Femur (tissue), 1 donor: Measurements from ENCODE around the gene WNT3.
"Not testable (repeated sequence)": the region's sequence is repeated elsewhere in the genome, so short reads cannot be mapped to it uniquely, and the experiment has no call there.

Experiments
- DNase-seq: peaks from one replicate; pipeline ENCODE4 v3.0.0-alpha.2; 2017

The WNT3 gene

DNA sequence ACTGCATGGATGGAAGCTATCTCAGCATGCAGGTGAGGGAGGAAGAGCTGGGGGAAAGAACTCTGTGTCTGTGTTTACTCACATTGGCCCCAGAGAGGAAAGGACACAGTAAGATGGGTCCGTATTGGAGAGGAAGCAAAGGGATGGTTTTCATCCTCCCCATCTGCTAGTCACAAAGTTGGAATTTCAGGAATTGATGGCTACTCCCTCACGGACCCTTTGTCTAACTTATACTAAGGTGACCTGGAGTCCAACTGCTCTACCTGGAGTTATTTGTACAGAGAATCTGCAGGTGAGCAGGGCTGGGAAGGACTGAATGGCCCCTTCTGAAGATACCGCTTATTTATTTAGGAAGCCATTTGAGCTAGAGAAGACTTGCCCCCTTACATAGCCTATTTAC, 55.1 kb downstream of the WNT3 start:
- DNase-seq: no peak

DNA sequence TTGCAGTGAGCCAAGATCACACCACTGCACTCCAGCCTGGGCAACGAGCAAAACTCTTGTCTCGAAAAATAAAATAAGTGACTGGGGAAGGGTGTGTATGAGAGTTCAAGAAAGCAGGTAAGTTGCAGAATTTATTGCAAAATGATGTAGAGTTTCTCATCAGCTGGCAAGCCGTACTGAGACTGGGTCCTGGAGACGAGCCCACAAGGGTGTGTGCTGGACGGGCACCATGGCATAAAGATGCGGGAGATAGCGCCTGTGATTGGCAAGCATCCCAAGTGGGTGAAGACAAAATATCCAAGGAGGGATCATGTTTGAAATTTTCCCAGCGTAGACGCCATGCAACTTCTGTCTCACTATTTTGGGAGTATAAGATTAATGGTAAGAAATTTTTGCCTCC, 59.4 kb downstream of the WNT3 start:
- no peak for DNase-seq

DNA sequence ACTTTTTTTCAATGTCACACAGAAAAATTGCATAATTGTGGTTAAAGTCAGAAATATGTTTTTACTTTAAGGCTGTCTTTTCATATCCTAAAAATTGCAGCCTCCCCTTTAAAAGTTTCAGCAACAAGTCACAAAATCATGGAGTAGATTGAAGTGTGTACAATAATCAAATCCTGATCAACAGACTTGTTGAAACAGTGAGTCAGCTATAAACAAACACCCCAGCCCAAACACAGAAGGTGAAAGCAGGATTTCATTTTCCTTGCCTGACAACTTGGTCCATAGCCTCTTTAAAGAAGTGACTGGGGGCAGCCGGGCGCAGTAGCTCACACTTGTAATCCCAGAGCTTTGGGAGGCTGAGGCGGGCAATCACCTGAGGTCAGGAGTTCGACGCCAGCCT, 59.9 kb downstream of the WNT3 start:
- no peak for DNase-seq

GRCh38 chr17:46757588-46757987, 60.9 kb downstream of the WNT3 start:
- not testable (repeated sequence) for DNase-seq

GRCh38 chr17:46756861-46757260, 61.6 kb downstream of the WNT3 start:
- DNase-seq: no peak

DNA sequence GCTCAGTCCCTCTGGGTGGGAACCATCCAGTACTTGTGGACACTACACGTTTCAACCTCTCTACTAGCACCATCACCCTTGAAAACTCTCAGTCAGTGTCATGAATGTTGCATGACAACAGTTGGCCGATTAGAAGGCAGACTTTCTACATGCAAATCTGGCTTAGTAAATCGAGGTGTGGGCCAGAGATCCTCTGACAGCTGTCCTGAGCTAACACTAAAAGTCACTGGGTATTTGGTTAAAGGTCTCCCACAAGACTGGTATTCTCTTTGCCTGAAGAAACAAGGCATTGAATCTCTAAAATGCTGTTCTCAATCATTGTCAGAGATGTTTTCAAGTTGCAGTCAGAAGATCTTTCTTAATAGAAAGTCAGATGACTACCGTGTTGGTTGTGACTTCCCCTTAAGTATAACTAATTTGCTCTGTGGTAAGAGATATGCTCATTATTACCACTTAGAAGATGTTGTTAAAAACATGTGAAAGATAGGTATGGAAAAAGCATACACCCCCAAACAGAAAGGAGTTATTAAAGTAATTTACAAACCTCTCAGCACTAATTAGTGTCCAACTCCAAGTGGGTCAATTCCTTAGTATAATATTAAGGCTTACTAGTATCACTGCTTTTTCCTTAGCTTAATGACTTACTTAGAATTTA, 62.3 kb downstream of the WNT3 start:
- DNase-seq: no peak

GRCh38 chr17:46753776-46754175, 64.7 kb downstream of the WNT3 start:
- DNase-seq: no peak

DNA sequence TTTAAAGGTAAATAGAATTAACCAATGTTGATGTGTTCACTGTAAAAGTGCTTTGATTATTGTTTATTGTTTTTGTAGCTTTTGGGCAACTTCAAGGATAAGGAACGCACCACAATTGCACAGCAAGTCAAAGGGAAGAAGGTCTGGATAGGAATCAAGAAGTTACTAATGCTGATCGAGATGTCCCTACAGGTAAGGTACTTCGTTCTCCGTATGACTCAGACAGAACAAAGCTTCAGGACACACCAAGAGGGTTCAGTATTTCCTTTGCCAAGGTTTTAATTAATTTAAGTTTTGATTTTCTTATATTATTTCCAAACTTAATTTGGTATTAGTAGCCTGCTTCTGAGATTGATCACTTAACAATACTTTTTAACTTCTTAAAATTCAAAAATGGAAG, 67.1 kb downstream of the WNT3 start:
- no peak for DNase-seq

GRCh38 chr17:46745376-46745775, 73.1 kb downstream of the WNT3 start:
- no peak for DNase-seq

GRCh38 chr17:46744441-46744840, 74.1 kb downstream of the WNT3 start:
- no peak for DNase-seq

DNA sequence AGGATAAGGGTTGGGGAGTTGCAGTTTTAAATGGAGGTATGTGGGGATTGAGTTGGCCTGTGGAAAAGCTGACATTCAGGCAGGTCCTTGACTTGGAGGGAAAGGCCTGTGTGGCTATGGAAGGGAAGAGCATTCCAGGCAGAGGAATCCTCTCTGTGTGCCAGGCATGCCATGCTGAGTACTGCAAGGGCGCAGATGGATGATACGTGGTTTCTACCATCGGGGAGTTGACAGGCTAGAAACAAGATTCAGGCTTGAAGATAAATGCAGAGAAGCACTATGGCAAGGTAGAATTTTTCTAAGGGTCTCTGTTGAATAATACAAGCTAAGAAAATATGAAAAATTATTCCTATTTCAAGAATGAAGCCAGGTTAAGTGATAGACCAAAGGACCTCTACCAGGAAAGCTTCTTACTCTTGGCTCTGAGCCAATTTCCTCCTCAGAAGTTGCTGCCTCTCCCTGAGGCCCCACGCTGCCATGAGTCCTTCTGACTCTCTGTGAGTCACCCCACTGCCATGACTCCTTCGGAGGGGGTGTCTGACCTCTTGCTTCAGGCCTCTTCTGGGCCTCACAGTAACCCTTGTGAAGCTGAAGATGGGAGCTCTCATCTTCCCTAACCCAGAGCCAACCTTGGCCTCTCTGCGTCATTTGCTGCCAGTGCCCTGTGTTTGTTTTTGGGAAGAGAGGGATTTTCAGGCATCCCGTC, 75.8 kb downstream of the WNT3 start:
- no peak for DNase-seq

- no peak for DNase-seq
These were observed 77.3 kb downstream of the WNT3 start for GRCh38 chr17:46741122-46741730.

GRCh38 chr17:46739982-46740381, 78.5 kb downstream of the WNT3 start:
- no peak for DNase-seq

DNA sequence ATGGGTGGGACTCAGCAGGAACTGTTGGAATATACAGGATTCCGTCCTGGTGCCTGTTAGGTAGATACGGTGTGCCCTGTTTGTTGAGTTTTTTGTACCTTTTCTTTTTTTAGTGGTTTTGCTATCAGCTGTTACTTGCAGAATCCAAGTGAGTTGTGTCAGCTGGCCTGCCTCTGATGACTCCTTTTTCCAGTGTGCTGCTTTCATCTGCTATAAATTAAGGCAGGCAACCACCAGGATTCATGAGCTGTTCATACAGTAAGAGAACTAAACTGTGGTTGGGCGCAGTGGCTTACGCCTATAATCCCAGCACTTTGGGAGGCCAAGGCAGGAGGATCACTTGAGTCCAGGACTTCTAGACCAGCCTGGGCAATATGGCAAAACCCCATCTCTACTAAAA, 79.9 kb downstream of the WNT3 start:
- DNase-seq: no peak

GRCh38 chr17:46737326-46737725, 81.2 kb downstream of the WNT3 start:
- no peak for DNase-seq

DNA sequence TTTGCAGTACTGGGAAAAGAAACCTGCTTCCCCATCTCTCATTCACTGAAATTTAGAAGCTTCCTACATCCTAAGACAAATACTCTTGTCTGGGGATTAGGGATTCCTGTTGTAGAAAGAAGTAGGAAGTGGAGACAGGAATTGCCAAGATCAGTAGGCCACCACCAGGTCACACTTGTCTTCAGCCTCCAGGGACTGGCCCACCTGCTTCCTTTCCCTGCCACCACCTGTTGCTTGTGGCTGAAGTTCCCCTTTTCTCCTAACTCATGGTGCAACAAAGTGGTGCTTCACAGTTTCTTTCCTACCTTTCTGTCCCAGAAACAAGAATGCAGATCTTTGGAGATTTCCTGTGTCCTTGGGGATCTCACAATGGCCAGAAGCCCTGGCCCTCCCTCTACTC, 82.4 kb downstream of the WNT3 start:
- DNase-seq: peak; percentile 27

GRCh38 chr17:46733837-46734475, 84.5 kb downstream of the WNT3 start:
- no peak for DNase-seq

GRCh38 chr17:46732754-46733398, 85.6 kb downstream of the WNT3 start:
- DNase-seq: no peak

DNA sequence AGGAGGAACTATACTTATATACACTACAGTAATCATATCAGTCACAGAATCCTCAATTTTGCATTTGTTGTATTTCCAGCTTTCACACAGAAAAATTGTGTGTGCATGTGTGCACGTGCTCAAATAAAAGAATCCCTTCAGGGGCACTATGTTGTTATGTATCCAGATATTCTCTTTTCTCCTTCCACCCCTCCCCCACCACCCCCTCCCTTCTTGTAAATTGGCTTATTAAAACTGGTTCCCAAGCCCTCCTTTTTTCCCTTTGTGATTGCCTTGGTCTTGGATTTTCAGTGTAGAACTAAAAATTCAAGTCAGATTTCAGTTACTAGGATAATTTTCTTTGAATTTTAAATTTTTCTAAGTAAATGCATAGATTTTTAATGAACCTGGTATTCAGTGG, 86.3 kb downstream of the WNT3 start:
- DNase-seq: no peak

- no peak for DNase-seq
These were observed 87.8 kb downstream of the WNT3 start for GRCh38 chr17:46730679-46731078.

- no peak for DNase-seq
These were observed 88.5 kb downstream of the WNT3 start for GRCh38 chr17:46730026-46730425.

- DNase-seq: no peak
These were observed 90.7 kb downstream of the WNT3 start for GRCh38 chr17:46727572-46728348.

- DNase-seq: no peak
These were observed 92.3 kb downstream of the WNT3 start for GRCh38 chr17:46726206-46726605.
